Measurements from ENCODE around the gene PLEKHA4. TPM values are rescaled to one million over a fixed set of nuclear protein-coding genes. Genes with fewer than 3 reads are reported as not detected.

PLEKHA4 gene
- total and polyA plus RNA-seq, 2 of the 13 experiments (the other 11 are each of a cell fraction or from before 2014, with no cell fraction given), result 4.8 to 6.0 TPM

- TF ChIP-seq ZNF281 (CRISPR knock-in tag; IDR thresholded peaks at IDR 0.05; ENCODE audit: borderline replicate concordance) (peak; percentile 80; the same call in 1 of the 2 replicates), FOXO1 (CRISPR knock-in tag; IDR thresholded peaks at IDR 0.05) (peak; percentile 80; the same call in 1 of the 2 replicates), PAF1 (CRISPR knock-in tag; IDR thresholded peaks at IDR 0.05) (no peak), ZBTB40 (IDR thresholded peaks at IDR 0.05) (no peak), ZBTB40 (CRISPR knock-in tag; IDR thresholded peaks at IDR 0.05) (no peak), THAP11 (CRISPR knock-in tag; IDR thresholded peaks at IDR 0.05) (peak; percentile 98), IKZF5 (CRISPR knock-in tag; IDR thresholded peaks at IDR 0.05) (peak; percentile 24; the same call in 1 of the 2 replicates), ZNF44 (CRISPR knock-in tag; IDR thresholded peaks at IDR 0.05) (no peak), HMGA1 (CRISPR knock-in tag; conservative IDR thresholded peaks at IDR 0.05) (no peak), SOX13 (IDR thresholded peaks at IDR 0.05) (no peak), SOX13 (CRISPR knock-in tag; conservative IDR thresholded peaks at IDR 0.05 in 1 of 2, IDR thresholded peaks at IDR 0.05 in 1 of 2) (peak in 1 of 2 experiments; percentile 17; a peak in 1 of 4 replicates), MEIS2 (CRISPR knock-in tag; IDR thresholded peaks at IDR 0.05) (peak; percentile 74; the same call in 1 of the 2 replicates), ZNF670 (CRISPR knock-in tag; IDR thresholded peaks at IDR 0.05; ENCODE audit: borderline replicate concordance) (no peak), SIN3B (IDR thresholded peaks at IDR 0.05; ENCODE audit: low read length) (no peak), ATF7 (IDR thresholded peaks at IDR 0.05) (no peak), ATF7 (CRISPR knock-in tag; IDR thresholded peaks at IDR 0.05) (0 out of 2 replicates have a peak, but pooled peaks have one; percentile 39), AGO1 (IDR thresholded peaks at IDR 0.05; ENCODE audit: low read depth, low read length, poor library complexity, severe bottlenecking) (no peak)
Measured at GRCh38 chr19:48806818-48807589, 61.4 kb downstream of the PLEKHA4 start (continued).
